Endodermal cell (in vitro differentiated cells): ENCODE data around the gene ARMC6. TPM values are rescaled to one million over a fixed set of nuclear protein-coding genes. Genes with fewer than 3 reads are reported as not detected.

Experiments used
- DNase-seq: peaks from one replicate; pipeline ENCODE4 v3.0.0-alpha.2; 2017
- H3K27ac ChIP-seq: 2 replicates; pipeline ENCODE4 v1.5.1; 2013; ENCODE audit warnings: mild to moderate bottlenecking, low read depth, low read length, moderate library complexity
- H3K27me3 ChIP-seq: 2 replicates; pipeline ENCODE4 v1.6.1; 2013; ENCODE audit warnings: mild to moderate bottlenecking, low read length, moderate library complexity; ENCODE audit not compliant: insufficient read depth, control insufficient read depth, poor library complexity, severe bottlenecking
- H3K36me3 ChIP-seq: 2 replicates; pipeline ENCODE4 v1.7.0; 2013; ENCODE audit warnings: mild to moderate bottlenecking, low read length, moderate library complexity; ENCODE audit not compliant: control insufficient read depth, insufficient read depth
- H3K4me1 ChIP-seq: one replicate; pipeline ENCODE4 v1.7.0; 2013; ENCODE audit warnings: low read length; ENCODE audit not compliant: control insufficient read depth, insufficient read depth
- H3K4me3 ChIP-seq: 2 replicates; pipeline ENCODE4 v1.5.1; 2013; ENCODE audit warnings: mild to moderate bottlenecking, low read length, moderate library complexity
- H3K9ac ChIP-seq: 2 replicates; pipeline ENCODE4 v1.6.1; 2013; ENCODE audit warnings: mild to moderate bottlenecking, low read length, moderate library complexity; ENCODE audit not compliant: poor library complexity, severe bottlenecking; ENCODE audit errors: extremely low read depth
- H3K9me3 ChIP-seq: 2 replicates; pipeline ENCODE4 v1.6.1; 2013; ENCODE audit warnings: mild to moderate bottlenecking, low read length, moderate library complexity; ENCODE audit not compliant: control insufficient read depth
- H3K27ac Mint-ChIP-seq: 2 replicates; pipeline ENCODE4 v1.8.0; 2020; ENCODE audit warnings: mixed read lengths
- H3K27me3 Mint-ChIP-seq: 2 replicates; pipeline ENCODE4 v1.8.0; 2021; ENCODE audit warnings: mild to moderate bottlenecking, mixed read lengths; ENCODE audit not compliant: insufficient read depth
- H3K36me3 Mint-ChIP-seq: 2 replicates; pipeline ENCODE4 v1.8.0; 2020; ENCODE audit warnings: low read depth, mixed read lengths
- H3K4me1 Mint-ChIP-seq: 2 replicates; pipeline ENCODE4 v1.8.0; 2020; ENCODE audit warnings: mixed read lengths
- H3K4me3 Mint-ChIP-seq: 2 replicates; pipeline ENCODE4 v1.8.0; 2020; ENCODE audit warnings: mild to moderate bottlenecking, moderate library complexity, mixed read lengths
- H3K9me3 Mint-ChIP-seq: 2 replicates; pipeline ENCODE4 v1.8.0; 2020; ENCODE audit warnings: mild to moderate bottlenecking, mixed read lengths
- WGBS, 2 experiments: methylation state at CpG; one replicate each; pipeline versions ENCODE4 v1.1.5 to v1.1.7; 2013; ENCODE audit warnings: missing lambda C conversion rate in 2 of 2, mixed read lengths in 1 of 2; ENCODE audit not compliant: insufficient coverage in 1 of 2, insufficient read length in 1 of 2; 5-methylcytosine and 5-hydroxymethylcytosine counted together
- total RNA-seq, 2 donors: library from RNA; stranded (reverse); fragmentation: NEBNext Ultra II Directional in 1 of 2; extraction: Animal tissue kit (Norgen Biotek cat#: 25700) in 1 of 2; gene quantifications; 2 replicates in 1 of 2; 3 replicates in 1 of 2; pipeline ENCODE4 v1.2.1, GENCODE V29; 2021
- TF ChIP-seq, protein P1 (sequence below): fragments of 200-600 bp; sonication (generic); conservative IDR thresholded peaks from 2 replicates; pipeline ENCODE4 v1.5.0; 2021; ENCODE audit warnings: antibody characterized with exemption, mild to moderate bottlenecking

Gene ARMC6
- total RNA-seq, 2 donors from 2014 or later: 26.1 to 37.8 TPM

DNA sequence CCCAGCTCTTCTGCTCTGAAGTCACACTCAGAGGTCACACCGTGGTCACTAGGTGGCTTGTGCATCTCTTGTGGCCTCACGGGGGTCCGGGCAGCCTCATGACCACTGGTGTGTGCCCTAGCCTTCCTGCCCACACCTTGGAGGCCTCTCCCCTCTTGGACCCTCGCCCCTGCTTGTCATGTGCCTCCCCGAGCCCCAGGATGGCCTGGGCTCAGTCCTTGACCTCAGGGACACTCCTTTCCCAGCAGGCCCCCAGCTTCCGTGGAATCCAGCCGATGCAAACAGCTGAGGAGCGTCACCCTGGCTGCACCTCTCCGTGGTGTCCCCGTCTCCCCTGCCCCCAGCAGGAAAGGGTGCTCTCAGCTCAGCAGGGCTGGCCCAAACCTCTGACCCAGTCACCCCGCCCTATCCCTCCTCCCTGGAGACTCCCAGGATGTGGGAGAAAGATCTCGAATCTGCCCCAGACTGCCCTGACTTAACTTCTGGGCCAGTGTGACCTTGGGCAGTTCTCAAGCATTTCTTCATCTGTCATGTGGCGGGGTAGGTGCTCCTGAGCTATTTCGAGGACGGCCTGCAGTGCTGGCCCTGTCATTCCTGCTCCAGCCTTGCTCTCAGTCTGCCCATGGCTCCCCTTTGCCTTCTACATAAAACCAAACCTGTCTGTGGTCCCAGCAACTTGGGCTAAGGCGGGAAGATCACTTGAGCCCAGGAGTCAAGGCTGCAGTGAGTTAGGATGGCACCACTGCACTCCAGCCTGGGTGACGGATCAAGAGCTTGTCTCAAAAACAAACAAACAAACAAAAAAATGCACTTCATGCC, 25.8 kb downstream of the ARMC6 start:
- peaks cover 43% of the 10 kb centered on the region for H3K36me3 Mint-ChIP-seq
- Histone ChIP-seq H3K27me3 (no peaks in the 10 kb centered on the region), H3K27ac (no peak overlapping the region), H3K4me1 (no peaks in the 10 kb centered on the region), H3K4me3 (no peak overlapping the region), H3K9ac (no peak overlapping the region), H3K9me3 (no peaks in the 10 kb centered on the region), H3K36me3 (peaks cover 44% of the 10 kb centered on the region)
- H3K4me1 Mint-ChIP-seq: peaks cover 9% of the 10 kb centered on the region
- 91% methylated on average over 16 to 17 of the region's 17 CpGs for WGBS, 2 experiments
- no peak for DNase-seq
- H3K27ac Mint-ChIP-seq: no peak overlapping the region
- H3K9me3 Mint-ChIP-seq: no peaks in the 10 kb centered on the region
- TF ChIP-seq, protein P1, sequence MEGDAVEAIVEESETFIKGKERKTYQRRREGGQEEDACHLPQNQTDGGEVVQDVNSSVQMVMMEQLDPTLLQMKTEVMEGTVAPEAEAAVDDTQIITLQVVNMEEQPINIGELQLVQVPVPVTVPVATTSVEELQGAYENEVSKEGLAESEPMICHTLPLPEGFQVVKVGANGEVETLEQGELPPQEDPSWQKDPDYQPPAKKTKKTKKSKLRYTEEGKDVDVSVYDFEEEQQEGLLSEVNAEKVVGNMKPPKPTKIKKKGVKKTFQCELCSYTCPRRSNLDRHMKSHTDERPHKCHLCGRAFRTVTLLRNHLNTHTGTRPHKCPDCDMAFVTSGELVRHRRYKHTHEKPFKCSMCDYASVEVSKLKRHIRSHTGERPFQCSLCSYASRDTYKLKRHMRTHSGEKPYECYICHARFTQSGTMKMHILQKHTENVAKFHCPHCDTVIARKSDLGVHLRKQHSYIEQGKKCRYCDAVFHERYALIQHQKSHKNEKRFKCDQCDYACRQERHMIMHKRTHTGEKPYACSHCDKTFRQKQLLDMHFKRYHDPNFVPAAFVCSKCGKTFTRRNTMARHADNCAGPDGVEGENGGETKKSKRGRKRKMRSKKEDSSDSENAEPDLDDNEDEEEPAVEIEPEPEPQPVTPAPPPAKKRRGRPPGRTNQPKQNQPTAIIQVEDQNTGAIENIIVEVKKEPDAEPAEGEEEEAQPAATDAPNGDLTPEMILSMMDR: no peak
- no peaks in the 10 kb centered on the region for H3K27me3 Mint-ChIP-seq
- H3K4me3 Mint-ChIP-seq: no peak overlapping the region

DNA sequence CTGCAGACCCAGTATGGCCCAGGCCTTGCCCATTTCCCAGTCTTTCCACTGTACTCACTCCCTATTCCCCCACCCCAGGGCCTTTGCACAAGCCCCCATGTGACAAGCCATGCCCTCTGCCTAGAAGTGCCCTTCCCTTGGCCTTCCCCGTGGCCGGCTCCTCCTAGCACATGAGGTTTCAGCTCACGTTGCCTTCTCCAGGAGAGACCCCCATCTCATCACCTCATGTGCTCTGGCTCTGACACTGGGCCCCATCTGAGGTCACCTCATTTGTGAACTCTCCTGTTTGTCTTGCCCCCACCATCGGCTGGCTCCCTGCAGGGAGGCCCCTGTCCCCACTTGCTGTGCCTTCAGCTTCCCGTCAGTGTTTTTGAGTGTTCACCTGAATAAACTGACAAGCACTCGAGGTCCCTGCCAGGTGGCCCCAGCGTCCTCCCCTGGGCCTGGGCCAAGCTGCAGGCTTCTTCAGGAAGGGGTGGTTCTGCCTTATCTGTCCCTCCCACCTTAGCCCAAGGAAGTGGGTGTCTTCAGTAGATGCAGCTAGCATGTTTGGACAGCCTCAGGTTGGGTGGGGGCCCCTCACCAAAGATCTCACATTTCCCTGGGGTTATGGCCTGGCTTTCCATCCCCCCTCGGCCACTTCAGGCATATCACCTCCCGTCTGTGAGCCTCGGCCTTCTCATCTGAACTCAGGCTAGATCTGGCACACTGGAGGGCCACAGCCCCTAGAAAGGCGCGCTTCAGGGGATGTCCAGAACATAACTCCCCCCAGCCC, 26.6 kb downstream of the ARMC6 start:
- Mint-ChIP-seq H3K27ac (no peak overlapping the region), H3K36me3 (peaks cover 39% of the 10 kb centered on the region), H3K4me1 (peaks cover 17% of the 10 kb centered on the region), H3K9me3 (no peaks in the 10 kb centered on the region), H3K4me3 (no peak overlapping the region), H3K27me3 (peaks cover 7% of the 10 kb centered on the region)
- no peak for DNase-seq
- Histone ChIP-seq H3K27me3 (peaks cover 5% of the 10 kb centered on the region), H3K4me3 (no peak overlapping the region), H3K36me3 (peaks cover 36% of the 10 kb centered on the region), H3K4me1 (no peaks in the 10 kb centered on the region), H3K9ac (no peak overlapping the region), H3K9me3 (no peaks in the 10 kb centered on the region), H3K27ac (no peak overlapping the region)
- 89 to 92% methylated on average over 7 to 12 of the region's 12 CpGs for WGBS, 2 experiments
- TF ChIP-seq, protein P1: no peak

DNA sequence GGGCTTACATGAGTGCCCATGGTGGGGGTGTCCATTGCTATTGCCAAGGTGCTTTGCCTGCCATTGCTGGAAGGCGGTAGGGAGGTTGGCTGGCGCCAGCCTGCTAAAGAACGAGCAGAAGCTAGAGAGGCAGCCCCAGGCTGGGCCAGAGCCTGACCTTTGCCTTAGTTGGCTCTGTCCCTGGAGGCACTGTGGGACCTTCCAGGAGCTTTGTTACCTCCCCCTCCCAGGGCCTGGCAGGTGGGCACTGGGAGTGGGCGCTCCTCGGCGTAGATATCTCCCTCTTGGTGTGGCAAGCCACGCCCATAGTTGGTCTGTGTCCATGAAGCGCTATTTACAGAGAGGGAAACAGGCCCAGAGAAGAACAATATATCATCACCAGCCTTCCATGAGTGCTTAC, 28.1 kb downstream of the ARMC6 start:
- Mint-ChIP-seq H3K27me3 (peaks cover 17% of the 10 kb centered on the region), H3K9me3 (no peaks in the 10 kb centered on the region), H3K4me1 (peaks cover 19% of the 10 kb centered on the region), H3K27ac (no peak overlapping the region), H3K4me3 (no peak overlapping the region), H3K36me3 (peaks cover 27% of the 10 kb centered on the region)
- H3K4me3 ChIP-seq: no peak overlapping the region
- no peaks in the 10 kb centered on the region for H3K9me3 ChIP-seq
- 97% methylated on average over 8 of the region's 8 CpGs; no CpG with 5 or more reads in 1 of the 2 experiments for WGBS, 2 experiments
- H3K27ac ChIP-seq: no peak overlapping the region
- TF ChIP-seq, protein P1: no peak
- no peak overlapping the region for H3K9ac ChIP-seq
- no peak for DNase-seq
- peaks cover 31% of the 10 kb centered on the region for H3K36me3 ChIP-seq
- peaks cover 16% of the 10 kb centered on the region for H3K27me3 ChIP-seq
- no peaks in the 10 kb centered on the region for H3K4me1 ChIP-seq
